C4-2B (cell line): ENCODE results near the gene GRB14.

Experiments used
- ZFX ChIP-seq: fragments of 450-650 bp; IDR thresholded peaks from 2 replicates; pipeline ENCODE4 v1.6.1; 2017
- TF ChIP-seq, protein P1 (sequence below): fragments of 450-650 bp; conservative IDR thresholded peaks from 2 replicates; pipeline ENCODE4 v1.5.1; 2017; ENCODE audit warnings: mild to moderate bottlenecking

DNA sequence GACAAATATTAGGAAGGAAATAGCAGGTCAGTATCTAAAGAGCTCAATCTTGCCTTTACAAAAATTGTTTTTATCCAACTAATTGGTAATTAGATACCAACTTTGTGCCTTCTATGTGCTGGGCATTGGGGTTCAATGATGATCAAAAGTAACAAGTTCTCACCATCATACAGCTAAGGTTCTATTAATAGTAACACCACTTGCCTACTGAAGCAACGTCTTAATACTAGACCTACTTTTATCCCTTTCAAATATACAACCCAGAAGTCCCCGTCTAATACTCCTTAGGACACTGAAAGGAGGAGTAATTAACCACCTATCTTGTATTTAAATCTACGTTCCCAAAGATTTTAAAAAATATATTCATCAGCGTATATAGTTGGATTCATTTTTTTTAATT, 59.3 kb downstream of the GRB14 start:
- TF ChIP-seq, protein P1, sequence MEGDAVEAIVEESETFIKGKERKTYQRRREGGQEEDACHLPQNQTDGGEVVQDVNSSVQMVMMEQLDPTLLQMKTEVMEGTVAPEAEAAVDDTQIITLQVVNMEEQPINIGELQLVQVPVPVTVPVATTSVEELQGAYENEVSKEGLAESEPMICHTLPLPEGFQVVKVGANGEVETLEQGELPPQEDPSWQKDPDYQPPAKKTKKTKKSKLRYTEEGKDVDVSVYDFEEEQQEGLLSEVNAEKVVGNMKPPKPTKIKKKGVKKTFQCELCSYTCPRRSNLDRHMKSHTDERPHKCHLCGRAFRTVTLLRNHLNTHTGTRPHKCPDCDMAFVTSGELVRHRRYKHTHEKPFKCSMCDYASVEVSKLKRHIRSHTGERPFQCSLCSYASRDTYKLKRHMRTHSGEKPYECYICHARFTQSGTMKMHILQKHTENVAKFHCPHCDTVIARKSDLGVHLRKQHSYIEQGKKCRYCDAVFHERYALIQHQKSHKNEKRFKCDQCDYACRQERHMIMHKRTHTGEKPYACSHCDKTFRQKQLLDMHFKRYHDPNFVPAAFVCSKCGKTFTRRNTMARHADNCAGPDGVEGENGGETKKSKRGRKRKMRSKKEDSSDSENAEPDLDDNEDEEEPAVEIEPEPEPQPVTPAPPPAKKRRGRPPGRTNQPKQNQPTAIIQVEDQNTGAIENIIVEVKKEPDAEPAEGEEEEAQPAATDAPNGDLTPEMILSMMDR: no peak
- no peak for TF ChIP-seq ZFX
